Measurements from ENCODE around the gene DOCK10.

DOCK10 gene

DNA sequence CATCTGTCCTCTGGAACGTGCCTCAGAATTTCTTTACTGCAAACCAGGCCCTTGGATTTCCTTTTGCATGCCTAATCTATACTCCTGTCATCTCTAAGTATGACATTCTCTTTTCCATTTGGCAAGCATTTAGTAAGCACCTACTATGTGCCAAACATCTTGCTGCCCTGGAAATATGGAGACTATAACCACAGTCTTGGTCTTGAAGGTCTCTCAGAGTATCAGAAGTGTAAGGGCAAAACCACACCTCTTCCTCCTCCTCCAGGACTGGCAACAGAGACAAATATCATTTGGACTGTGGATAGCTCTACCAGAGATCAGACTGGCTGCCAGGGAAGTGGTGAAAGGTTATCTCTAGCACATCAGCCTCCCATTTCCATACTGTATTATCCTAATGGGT is 11.4 kb downstream of the DOCK10 start:
- no peaks in the 10 kb centered on the region for H3K4me1 ChIP-seq (ENCODE audit: control insufficient read depth, insufficient read depth, low read length, poor library complexity, severe bottlenecking)
- H3K27ac ChIP-seq (ENCODE audit: low read depth, low read length, severe bottlenecking), result no peak overlapping the region
- H3K4me3 ChIP-seq (ENCODE audit: extremely low read depth, insufficient read depth, low read length, poor library complexity, severe bottlenecking), result no peak overlapping the region
- no peaks in the 10 kb centered on the region for H3K9me3 ChIP-seq (ENCODE audit: control insufficient read depth, low read length)
- WGBS, 2 experiments (ENCODE audit: insufficient coverage in 2 of 2), result 100% methylated on average over 1 of the region's 1 CpG; no CpG with 5 or more reads in 1 of the 2 experiments
- no peaks in the 10 kb centered on the region for H3K36me3 ChIP-seq (ENCODE audit: control insufficient read depth, insufficient read depth, low read length)

DNA sequence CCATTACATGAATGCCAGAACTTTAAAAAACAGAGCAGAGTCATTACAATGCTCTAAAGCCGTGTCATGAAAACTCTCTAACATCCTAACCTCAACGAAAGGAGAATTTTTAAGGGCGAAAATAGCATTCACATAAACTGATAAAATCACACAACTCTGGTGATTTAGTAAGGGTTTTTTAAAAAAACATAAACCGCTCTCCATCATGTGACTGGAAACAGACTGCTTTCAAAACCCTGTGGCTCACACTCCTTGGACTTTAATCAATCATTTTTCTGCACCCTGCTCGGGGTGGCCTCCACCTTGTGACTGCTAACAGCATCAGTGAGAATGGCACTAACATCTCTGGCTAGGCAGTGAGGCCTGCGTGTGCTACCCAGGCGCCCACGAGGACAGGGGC is 12.1 kb downstream of the DOCK10 start:
- H3K27ac ChIP-seq (ENCODE audit: low read depth, low read length, severe bottlenecking), result no peak overlapping the region
- no peaks in the 10 kb centered on the region for H3K4me1 ChIP-seq (ENCODE audit: control insufficient read depth, insufficient read depth, low read length, poor library complexity, severe bottlenecking)
- H3K4me3 ChIP-seq (ENCODE audit: extremely low read depth, insufficient read depth, low read length, poor library complexity, severe bottlenecking), result no peak overlapping the region
- H3K9me3 ChIP-seq (ENCODE audit: control insufficient read depth, low read length), result no peaks in the 10 kb centered on the region
- H3K36me3 ChIP-seq (ENCODE audit: control insufficient read depth, insufficient read depth, low read length), result no peaks in the 10 kb centered on the region
- WGBS, 2 experiments (ENCODE audit: insufficient coverage in 2 of 2), result 80 to 92% methylated on average over 1 to 2 of the region's 8 CpGs

DNA sequence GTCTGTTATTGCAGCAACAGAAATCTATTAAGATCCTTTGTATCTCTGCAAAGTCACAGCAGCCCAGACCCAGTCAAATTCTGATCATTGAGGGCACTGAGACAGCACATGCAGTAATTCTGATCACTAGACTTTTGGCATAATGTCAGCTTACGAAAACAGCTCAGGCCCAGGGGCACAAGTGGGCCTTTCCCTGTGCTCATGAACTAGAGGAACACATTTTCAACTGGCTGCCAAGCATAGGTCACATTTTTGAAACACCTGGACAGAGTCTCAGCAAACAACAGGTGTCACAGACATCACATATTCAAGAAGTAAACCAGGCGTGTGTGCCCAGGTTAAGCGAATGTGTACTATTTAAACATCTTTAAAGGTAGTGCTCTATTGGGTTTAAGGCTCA is 13.7 kb downstream of the DOCK10 start:
- Histone ChIP-seq H3K9me3 (ENCODE audit: control insufficient read depth, low read length) (no peaks in the 10 kb centered on the region), H3K4me1 (ENCODE audit: control insufficient read depth, insufficient read depth, low read length, poor library complexity, severe bottlenecking) (no peaks in the 10 kb centered on the region), H3K27ac (ENCODE audit: low read depth, low read length, severe bottlenecking) (no peak overlapping the region), H3K4me3 (ENCODE audit: extremely low read depth, insufficient read depth, low read length, poor library complexity, severe bottlenecking) (no peak overlapping the region), H3K36me3 (ENCODE audit: control insufficient read depth, insufficient read depth, low read length) (no peaks in the 10 kb centered on the region)
- 86 to 100% methylated on average over 1 of the region's 3 CpGs for WGBS, 2 experiments (ENCODE audit: insufficient coverage in 2 of 2)

DNA sequence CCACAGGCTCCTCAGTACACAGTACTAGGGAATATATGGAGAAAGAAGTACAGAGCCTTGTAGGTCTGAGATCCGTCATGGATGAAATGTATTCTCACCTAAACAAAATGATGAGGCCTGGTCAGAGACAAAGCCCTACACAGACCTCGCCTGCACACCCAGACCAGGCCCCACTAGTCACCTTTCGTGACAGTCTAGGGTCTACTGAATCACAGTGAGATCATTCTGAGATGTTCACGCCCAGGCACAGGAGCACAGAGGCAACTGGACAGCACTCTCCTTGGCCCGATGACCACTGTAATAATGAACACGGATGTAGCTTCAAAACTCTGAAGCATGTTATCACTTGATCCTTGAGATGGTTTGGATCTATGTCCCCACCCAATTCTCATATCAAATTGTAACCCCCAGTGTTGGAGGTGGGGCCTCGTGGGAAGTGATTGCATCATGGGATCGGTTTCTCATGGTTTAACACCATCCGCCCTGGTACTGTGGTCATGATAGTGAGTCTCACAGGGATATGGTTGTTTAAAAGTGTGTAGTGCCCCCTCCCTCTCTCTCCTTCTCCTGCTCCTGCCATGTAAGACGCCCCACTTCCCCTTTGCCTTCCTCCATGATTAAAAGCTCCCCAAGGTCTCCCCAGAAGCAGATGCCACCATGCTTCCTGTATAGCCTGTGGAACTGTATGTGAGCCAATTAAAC is 15.1 kb downstream of the DOCK10 start:
- H3K36me3 ChIP-seq (ENCODE audit: control insufficient read depth, insufficient read depth, low read length), result no peaks in the 10 kb centered on the region
- 94% methylated on average over 4 to 7 of the region's 10 CpGs for WGBS, 2 experiments (ENCODE audit: insufficient coverage in 2 of 2)
- no peaks in the 10 kb centered on the region for H3K9me3 ChIP-seq (ENCODE audit: control insufficient read depth, low read length)
- no peak overlapping the region for H3K27ac ChIP-seq (ENCODE audit: low read depth, low read length, severe bottlenecking)
- H3K4me1 ChIP-seq (ENCODE audit: control insufficient read depth, insufficient read depth, low read length, poor library complexity, severe bottlenecking), result no peaks in the 10 kb centered on the region
- H3K4me3 ChIP-seq (ENCODE audit: extremely low read depth, insufficient read depth, low read length, poor library complexity, severe bottlenecking), result no peak overlapping the region

DNA sequence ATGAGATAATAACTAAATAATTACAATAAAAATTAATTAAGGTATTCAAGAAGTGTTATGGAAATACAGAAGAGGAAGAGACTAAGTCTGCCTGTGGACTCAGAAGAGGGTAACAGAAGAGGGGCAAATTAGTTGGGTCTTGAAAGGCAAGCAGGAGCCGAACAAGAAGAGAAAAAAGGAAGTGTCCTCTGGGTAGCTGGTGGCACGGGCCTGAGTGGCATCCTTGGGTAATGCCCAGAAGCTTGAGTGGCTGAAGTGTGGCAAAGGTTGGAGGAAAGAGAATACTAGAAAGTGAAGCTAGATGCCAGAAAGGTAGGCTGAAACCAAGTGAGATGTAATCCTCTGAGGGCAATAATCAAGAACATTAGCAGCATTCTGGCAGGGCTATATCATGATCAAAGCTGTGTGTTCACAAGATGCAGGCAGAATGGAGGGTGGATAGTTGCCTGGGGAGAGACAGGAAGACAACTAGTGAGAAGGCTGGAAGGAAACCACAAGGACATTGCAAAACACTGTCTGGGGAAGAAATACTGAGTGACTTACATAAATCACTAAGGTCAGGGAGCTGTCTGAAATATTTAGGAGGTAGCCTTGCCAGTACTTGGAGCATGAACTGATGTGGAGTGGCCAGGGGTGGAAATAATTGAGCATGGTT is 16.2 kb downstream of the DOCK10 start:
- no peak overlapping the region for H3K27ac ChIP-seq (ENCODE audit: low read depth, low read length, severe bottlenecking)
- H3K36me3 ChIP-seq (ENCODE audit: control insufficient read depth, insufficient read depth, low read length), result no peaks in the 10 kb centered on the region
- no peak overlapping the region for H3K4me3 ChIP-seq (ENCODE audit: extremely low read depth, insufficient read depth, low read length, poor library complexity, severe bottlenecking)
- no peaks in the 10 kb centered on the region for H3K4me1 ChIP-seq (ENCODE audit: control insufficient read depth, insufficient read depth, low read length, poor library complexity, severe bottlenecking)
- WGBS, 2 experiments (ENCODE audit: insufficient coverage in 2 of 2), result 83 to 95% methylated on average over 2 of the region's 2 CpGs
- H3K9me3 ChIP-seq (ENCODE audit: control insufficient read depth, low read length), result no peaks in the 10 kb centered on the region

DNA sequence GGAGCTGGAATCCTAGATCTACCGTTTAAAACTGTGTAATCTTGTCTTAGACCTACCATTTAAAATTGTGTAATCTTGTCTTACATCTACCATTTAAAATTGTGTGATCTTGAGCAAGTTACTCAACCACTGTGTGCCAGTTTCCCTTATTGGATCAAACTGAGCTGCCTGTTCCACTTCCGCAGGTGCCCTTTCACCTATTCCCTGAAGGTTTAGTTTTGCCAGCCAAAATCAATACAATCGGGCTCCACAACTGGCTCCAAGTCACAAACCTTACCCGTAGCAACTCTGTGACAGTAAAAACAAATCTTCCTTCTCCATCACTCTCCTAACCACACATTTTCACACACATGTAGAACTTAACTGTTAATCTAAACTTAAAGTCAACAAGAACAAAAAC is 20.1 kb downstream of the DOCK10 start:
- H3K36me3 ChIP-seq (ENCODE audit: control insufficient read depth, insufficient read depth, low read length), result no peaks in the 10 kb centered on the region
- no peaks in the 10 kb centered on the region for H3K9me3 ChIP-seq (ENCODE audit: control insufficient read depth, low read length)
- no peak overlapping the region for H3K4me3 ChIP-seq (ENCODE audit: extremely low read depth, insufficient read depth, low read length, poor library complexity, severe bottlenecking)
- no peak overlapping the region for H3K27ac ChIP-seq (ENCODE audit: low read depth, low read length, severe bottlenecking)
- no peaks in the 10 kb centered on the region for H3K4me1 ChIP-seq (ENCODE audit: control insufficient read depth, insufficient read depth, low read length, poor library complexity, severe bottlenecking)
- WGBS, 2 experiments (ENCODE audit: insufficient coverage in 2 of 2), result 81 to 88% methylated on average over 3 to 4 of the region's 4 CpGs

DNA sequence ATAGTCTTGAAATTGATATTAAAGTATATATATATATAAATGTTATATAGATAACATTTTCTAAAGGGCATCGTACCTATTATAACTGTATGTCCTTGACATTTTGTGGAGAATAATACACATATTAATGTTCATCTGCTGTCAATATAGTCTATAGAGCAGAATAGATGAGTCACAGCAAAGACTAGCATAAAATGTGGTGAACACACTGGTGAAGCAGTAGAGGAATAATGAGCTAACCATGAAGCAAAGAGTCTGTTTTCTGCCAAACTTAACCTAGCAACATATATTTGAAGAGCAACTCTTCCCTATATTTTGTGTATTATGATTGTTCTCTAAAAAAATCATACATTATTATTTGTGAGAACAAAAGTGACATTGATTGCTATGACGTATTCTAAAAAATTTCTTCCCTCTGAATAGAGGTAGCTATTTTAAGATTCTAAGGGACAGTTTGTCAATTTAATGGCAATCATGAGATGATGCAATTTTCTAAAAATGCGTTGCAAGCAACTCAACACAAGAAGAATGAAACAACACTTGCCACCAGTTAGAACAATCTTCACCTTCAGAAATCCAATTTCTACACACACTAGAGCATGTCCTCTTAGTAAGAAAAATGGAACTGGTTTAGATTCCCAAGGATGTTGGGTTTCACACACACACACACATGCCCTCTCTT is 22.0 kb downstream of the DOCK10 start:
- no peak overlapping the region for H3K4me3 ChIP-seq (ENCODE audit: extremely low read depth, insufficient read depth, low read length, poor library complexity, severe bottlenecking)
- WGBS, 2 experiments (ENCODE audit: insufficient coverage in 2 of 2), result no CpG with 5 or more reads among the region's 3 CpGs

DNA sequence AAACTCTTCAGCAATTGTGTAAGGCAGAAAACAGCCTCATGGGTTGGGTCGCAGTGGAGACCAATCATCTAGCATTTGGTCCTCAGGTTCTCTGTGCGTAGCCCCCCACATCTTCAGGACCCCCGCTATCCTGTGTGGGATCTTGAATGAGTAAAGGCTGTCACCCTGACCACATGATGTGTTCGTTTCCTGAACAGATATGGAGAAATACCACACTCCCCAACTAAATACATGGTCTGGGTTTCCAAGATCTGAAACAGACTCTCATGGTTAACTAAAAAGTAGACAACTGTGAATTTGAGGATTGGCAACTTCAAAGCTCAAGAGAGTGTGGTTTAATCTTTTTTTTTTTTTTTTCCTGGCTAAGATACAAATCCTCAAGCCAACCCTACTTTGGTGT is 23.2 kb downstream of the DOCK10 start:
- no peaks in the 10 kb centered on the region for H3K36me3 ChIP-seq (ENCODE audit: control insufficient read depth, insufficient read depth, low read length)
- no peak overlapping the region for H3K27ac ChIP-seq (ENCODE audit: low read depth, low read length, severe bottlenecking)
- H3K4me1 ChIP-seq (ENCODE audit: control insufficient read depth, insufficient read depth, low read length, poor library complexity, severe bottlenecking), result no peaks in the 10 kb centered on the region
- no peaks in the 10 kb centered on the region for H3K9me3 ChIP-seq (ENCODE audit: control insufficient read depth, low read length)
- H3K4me3 ChIP-seq (ENCODE audit: extremely low read depth, insufficient read depth, low read length, poor library complexity, severe bottlenecking), result no peak overlapping the region
- 100% methylated on average over 2 to 3 of the region's 4 CpGs for WGBS, 2 experiments (ENCODE audit: insufficient coverage in 2 of 2)

More for the DNA sequence above, 22.0 kb downstream of the DOCK10 start:
- Histone ChIP-seq H3K36me3 (ENCODE audit: control insufficient read depth, insufficient read depth, low read length) (no peaks in the 10 kb centered on the region), H3K9me3 (ENCODE audit: control insufficient read depth, low read length) (no peaks in the 10 kb centered on the region), H3K4me1 (ENCODE audit: control insufficient read depth, insufficient read depth, low read length, poor library complexity, severe bottlenecking) (no peaks in the 10 kb centered on the region), H3K27ac (ENCODE audit: low read depth, low read length, severe bottlenecking) (no peak overlapping the region)

DNA sequence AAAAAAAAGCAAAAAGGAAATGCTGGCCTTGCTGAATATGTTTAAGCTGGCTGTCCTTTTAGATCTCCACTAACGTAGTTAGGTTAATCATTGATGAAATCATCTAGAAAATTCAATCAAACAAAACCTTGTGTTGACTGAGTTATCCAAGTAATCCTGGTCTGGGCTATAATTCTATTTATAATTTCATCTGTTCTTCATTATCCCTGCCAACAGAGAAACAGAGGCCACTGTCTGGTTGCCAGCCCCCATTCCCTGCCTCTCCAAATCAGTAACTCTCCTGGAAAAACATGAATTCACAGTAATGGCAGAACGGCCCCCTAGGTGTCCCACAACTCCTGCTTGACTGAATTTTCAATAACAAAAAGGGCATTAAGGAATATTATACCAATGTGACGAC is 24.6 kb downstream of the DOCK10 start:
- no peak overlapping the region for H3K27ac ChIP-seq (ENCODE audit: low read depth, low read length, severe bottlenecking)
- WGBS, 2 experiments (ENCODE audit: insufficient coverage in 2 of 2), result no CpG with 5 or more reads among the region's 3 CpGs
- H3K9me3 ChIP-seq (ENCODE audit: control insufficient read depth, low read length), result no peaks in the 10 kb centered on the region
- no peaks in the 10 kb centered on the region for H3K4me1 ChIP-seq (ENCODE audit: control insufficient read depth, insufficient read depth, low read length, poor library complexity, severe bottlenecking)
- H3K36me3 ChIP-seq (ENCODE audit: control insufficient read depth, insufficient read depth, low read length), result no peaks in the 10 kb centered on the region
- no peak overlapping the region for H3K4me3 ChIP-seq (ENCODE audit: extremely low read depth, insufficient read depth, low read length, poor library complexity, severe bottlenecking)

DNA sequence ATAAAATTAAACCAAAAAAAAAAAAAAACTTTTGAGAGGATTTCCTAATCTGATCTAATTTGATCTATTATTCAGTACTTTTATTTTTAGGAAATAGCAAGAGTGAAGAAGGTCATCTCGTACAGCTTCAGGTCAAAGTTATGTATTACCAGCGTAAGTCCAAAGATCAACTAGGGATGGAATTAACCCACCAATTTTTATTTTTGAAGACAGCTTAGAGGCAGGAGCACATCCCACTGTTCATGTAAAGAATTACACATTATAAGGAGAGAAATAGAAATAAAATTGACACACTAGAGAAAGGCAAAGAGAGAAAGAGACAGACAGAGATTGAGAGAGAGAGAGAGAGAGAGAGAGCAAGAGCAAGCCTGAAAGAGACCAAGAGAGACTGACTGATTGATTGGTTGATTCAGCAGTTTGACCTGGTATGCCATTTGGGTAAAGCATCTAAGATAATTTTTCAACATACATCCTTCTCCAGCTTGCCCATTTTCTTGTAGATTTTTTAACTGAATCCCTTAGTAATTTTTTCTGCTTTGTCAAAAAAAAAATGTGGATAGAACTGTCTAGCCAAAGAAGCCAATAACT is 25.1 kb downstream of the DOCK10 start:
- no peaks in the 10 kb centered on the region for H3K9me3 ChIP-seq (ENCODE audit: control insufficient read depth, low read length)
- no peak overlapping the region for H3K4me3 ChIP-seq (ENCODE audit: extremely low read depth, insufficient read depth, low read length, poor library complexity, severe bottlenecking)
- H3K27ac ChIP-seq (ENCODE audit: low read depth, low read length, severe bottlenecking), result no peak overlapping the region
- no peaks in the 10 kb centered on the region for H3K36me3 ChIP-seq (ENCODE audit: control insufficient read depth, insufficient read depth, low read length)
- H3K4me1 ChIP-seq (ENCODE audit: control insufficient read depth, insufficient read depth, low read length, poor library complexity, severe bottlenecking), result no peaks in the 10 kb centered on the region
- no CpG with 5 or more reads among the region's 2 CpGs for WGBS, 2 experiments (ENCODE audit: insufficient coverage in 2 of 2)
